ES-I3 (cell line): ENCODE measurements around the gene LTA.

Experiments
- H3K36me3 ChIP-seq: 2 replicates; pipeline ENCODE4 v1.6.1; 2013; ENCODE audit warnings: mild to moderate bottlenecking, low read length, control low read depth, moderate library complexity; ENCODE audit not compliant: insufficient read depth
- H3K4me1 ChIP-seq: 2 replicates; pipeline ENCODE4 v1.6.1; 2013; ENCODE audit warnings: mild to moderate bottlenecking, control low read depth, low read length; ENCODE audit not compliant: insufficient read depth
- H3K9ac ChIP-seq: 2 replicates; pipeline ENCODE4 v1.6.1; 2013; ENCODE audit warnings: low read depth, mild to moderate bottlenecking, low read length, moderate library complexity
- H3K9me3 ChIP-seq: 2 replicates; pipeline ENCODE4 v1.6.1; 2013; ENCODE audit warnings: mild to moderate bottlenecking, low read length, moderate library complexity; ENCODE audit not compliant: control insufficient read depth, insufficient read depth

The LTA gene

GRCh38 chr6:31534521-31535040, 37.5 kb upstream of the LTA start:
- no peaks in the 10 kb centered on the region for H3K9me3 ChIP-seq
- H3K4me1 ChIP-seq = 0 out of 2 replicates have a peak, but pooled peaks cover 4% of the 10 kb centered on the region
- H3K36me3 ChIP-seq = peaks cover 66% of the 10 kb centered on the region
- H3K9ac ChIP-seq = no peak overlapping the region

GRCh38 chr6:31535538-31536324, 36.4 kb upstream of the LTA start:
- peaks cover 4% of the 10 kb centered on the region; the same call in 1 of the 2 replicates for H3K4me1 ChIP-seq
- H3K9ac ChIP-seq = no peak overlapping the region
- peaks cover 71% of the 10 kb centered on the region for H3K36me3 ChIP-seq
- H3K9me3 ChIP-seq = no peaks in the 10 kb centered on the region

GRCh38 chr6:31538805-31539400, 33.2 kb upstream of the LTA start:
- Histone ChIP-seq H3K36me3 (peaks cover 61% of the 10 kb centered on the region), H3K9ac (no peak overlapping the region), H3K4me1 (peaks cover 4% of the 10 kb centered on the region; the same call in 1 of the 2 replicates), H3K9me3 (no peaks in the 10 kb centered on the region)

GRCh38 chr6:31540640-31541039, 31.4 kb upstream of the LTA start:
- Histone ChIP-seq H3K4me1 (peaks cover 5% of the 10 kb centered on the region), H3K36me3 (peaks cover 44% of the 10 kb centered on the region), H3K9me3 (no peaks in the 10 kb centered on the region), H3K9ac (peak overlapping the region; percentile 95)

GRCh38 chr6:31541059-31541657, 30.9 kb upstream of the LTA start:
- Histone ChIP-seq H3K4me1 (peaks cover 10% of the 10 kb centered on the region), H3K36me3 (peaks cover 39% of the 10 kb centered on the region), H3K9ac (peak overlapping the region; percentile 95), H3K9me3 (no peaks in the 10 kb centered on the region)

GRCh38 chr6:31541658-31542521, 30.2 kb upstream of the LTA start, which contains the start of gene DDX39B:
Gene DDX39B (minus strand): TSS chr6:31542003. CDS start chr6:31540532, 1,471 bp downstream.
- H3K36me3 ChIP-seq = peaks cover 32% of the 10 kb centered on the region
- H3K9ac ChIP-seq = peak within 1 kb of the TSS; percentile 95
- H3K4me1 ChIP-seq = peaks cover 10% of the 10 kb centered on the region
- H3K9me3 ChIP-seq = no peaks in the 10 kb centered on the region

- peaks cover 10% of the 10 kb centered on the region for H3K4me1 ChIP-seq
- H3K9ac ChIP-seq = no peak overlapping the region
- peaks cover 22% of the 10 kb centered on the region for H3K36me3 ChIP-seq
- H3K9me3 ChIP-seq = no peaks in the 10 kb centered on the region
These were observed 28.4 kb upstream of the LTA start for GRCh38 chr6:31543639-31544038.

- Histone ChIP-seq H3K9me3 (no peaks in the 10 kb centered on the region), H3K9ac (no peak overlapping the region), H3K4me1 (peaks cover 6% of the 10 kb centered on the region), H3K36me3 (peaks cover 11% of the 10 kb centered on the region)
These were observed 27.4 kb upstream of the LTA start for GRCh38 chr6:31544676-31545075.

GRCh38 chr6:31545291-31545690, 26.8 kb upstream of the LTA start:
- H3K9ac ChIP-seq = no peak overlapping the region

GRCh38 chr6:31546339-31546957, 25.6 kb upstream of the LTA start, which contains the start of gene ATP6V1G2:
Gene ATP6V1G2 (minus strand): TSS chr6:31546608. CDS start chr6:31546559, 49 bp downstream.
- Histone ChIP-seq H3K9ac (peak within 1 kb of the TSS; percentile 46; the same call in 1 of the 2 replicates), H3K4me1 (peaks cover 6% of the 10 kb centered on the region), H3K36me3 (no peaks in the 10 kb centered on the region), H3K9me3 (no peaks in the 10 kb centered on the region)

More at GRCh38 chr6:31545291-31545690, 26.8 kb upstream of the LTA start:
- peaks cover 6% of the 10 kb centered on the region for H3K4me1 ChIP-seq
- no peaks in the 10 kb centered on the region for H3K9me3 ChIP-seq
- H3K36me3 ChIP-seq = peaks cover 5% of the 10 kb centered on the region; the same call in 1 of the 2 replicates

- no peaks in the 10 kb centered on the region for H3K36me3 ChIP-seq
- H3K4me1 ChIP-seq = peaks cover 6% of the 10 kb centered on the region
- no peaks in the 10 kb centered on the region for H3K9me3 ChIP-seq
- H3K9ac ChIP-seq = peak within 1 kb of the TSS; percentile 46
These were observed 24.9 kb upstream of the LTA start, which contains the start of gene NFKBIL1 for GRCh38 chr6:31546958-31547726. Gene NFKBIL1 (plus strand): TSS chr6:31547608. CDS start chr6:31547695, 87 bp downstream.

GRCh38 chr6:31547727-31548543, 24.2 kb upstream of the LTA start:
- Histone ChIP-seq H3K9ac (peak overlapping the region; percentile 46), H3K9me3 (no peaks in the 10 kb centered on the region), H3K4me1 (peaks cover 6% of the 10 kb centered on the region), H3K36me3 (no peaks in the 10 kb centered on the region)
